ENCODE measurements around the gene PLEKHN1. TPM values are rescaled to one million over a fixed set of nuclear protein-coding genes. Genes with fewer than 3 reads are reported as not detected.

Gene PLEKHN1
- total and polyA plus RNA-seq, 2 of the 4 experiments (the other 2 are of a cell fraction): 0.54 to 2.1 TPM

DNA sequence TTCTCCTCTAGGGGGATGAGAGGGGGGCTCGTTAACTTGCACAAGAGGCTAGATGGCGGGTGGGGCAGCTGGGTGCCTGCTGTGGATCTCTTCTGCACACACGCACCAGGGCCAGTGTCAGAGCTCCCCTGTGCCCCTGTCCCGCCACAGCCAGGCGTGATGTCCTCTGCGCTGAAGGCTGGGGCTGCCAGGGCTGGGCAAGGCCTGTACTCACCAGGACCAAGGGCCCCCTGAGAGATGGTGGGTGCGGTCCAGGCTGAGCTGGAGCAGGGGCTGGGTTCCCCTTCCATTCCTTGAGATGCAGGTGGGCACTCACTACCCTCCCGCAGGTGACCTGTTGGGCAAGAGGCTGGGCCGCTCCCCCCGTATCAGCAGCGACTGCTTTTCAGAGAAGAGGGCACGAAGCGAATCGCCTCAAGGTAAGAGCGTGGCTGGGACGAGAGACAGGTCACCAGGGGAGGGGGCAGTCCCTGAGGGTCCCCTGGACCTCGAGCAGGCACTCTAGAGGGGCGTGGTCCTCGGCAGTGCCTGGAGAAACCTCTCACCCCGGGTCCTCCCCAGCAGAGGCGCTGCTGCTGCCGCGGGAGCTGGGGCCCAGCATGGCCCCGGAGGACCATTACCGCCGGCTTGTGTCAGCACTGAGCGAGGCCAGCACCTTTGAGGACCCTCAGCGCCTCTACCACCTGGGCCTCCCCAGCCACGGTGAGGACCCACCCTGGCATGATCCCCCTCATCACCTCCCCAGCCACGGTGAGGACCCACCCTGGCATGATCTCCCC lies 27.4 kb upstream of the PLEKHN1 start (continued):
- no peak for TF ChIP-seq CHD1 (IDR thresholded peaks at IDR 0.05; ENCODE audit: low read depth, low read length)
- no peak for TF ChIP-seq RCOR1 (IDR thresholded peaks at IDR 0.05; ENCODE audit: insufficient replicate concordance, low read length)
- TF ChIP-seq CEBPB (IDR thresholded peaks at IDR 0.05; ENCODE audit: low read depth, low read length): no peak
- TF ChIP-seq NFE2L2 (IDR thresholded peaks at IDR 0.05; ENCODE audit: low read depth, low read length): no peak
- no peak for TF ChIP-seq MAFK (IDR thresholded peaks at IDR 0.05; ENCODE audit: low read depth, low read length)
- no peak for TF ChIP-seq POLR2A (IDR thresholded peaks at IDR 0.05; ENCODE audit: low read depth, low read length)
